ENCODE measurements around the gene PFKL.
A peak's percentile ranks its signal among the peaks of the same experiment; 100 is the strongest.
"Not testable (repeated sequence)": the region's sequence is repeated elsewhere in the genome, so short reads cannot be mapped to it uniquely, and the experiment has no call there.

PFKL gene

DNA sequence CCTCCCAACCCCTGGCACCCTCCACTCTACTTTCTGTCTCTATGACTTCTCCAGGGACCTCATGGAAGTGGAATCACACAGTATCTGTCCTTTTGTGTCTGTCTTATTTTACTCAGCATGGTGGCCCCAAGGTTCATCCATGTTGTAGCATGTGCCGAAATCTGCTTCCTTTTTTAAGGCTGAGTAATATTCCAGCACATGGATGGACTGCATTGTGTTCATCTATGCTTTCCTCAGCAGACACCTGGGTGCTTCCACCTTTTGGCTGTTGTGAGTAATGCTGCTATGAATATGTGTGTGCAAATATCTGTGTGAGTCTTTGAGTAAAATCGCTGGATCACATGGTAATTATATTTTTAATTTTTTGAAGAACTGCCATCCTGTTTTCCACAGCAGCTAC, 1.6 kb upstream of the PFKL start:
- peaks cover 16% of the 10 kb centered on the region; the same call in 1 of the 2 replicates for H3K27me3 ChIP-seq (ENCODE audit: insufficient read depth, low read length)
- no peaks in the 10 kb centered on the region for H3K36me3 ChIP-seq (ENCODE audit: insufficient read depth, low read depth, low read length)
- H3K4me3 ChIP-seq (ENCODE audit: low read length), result no peak overlapping the region
- no peaks in the 10 kb centered on the region for H3K9me3 ChIP-seq (ENCODE audit: insufficient read depth, low read depth, low read length)
- H3K27ac ChIP-seq (ENCODE audit: low read length), result no peak overlapping the region
- H3K9ac ChIP-seq (ENCODE audit: low read depth, low read length), result no peak overlapping the region
- H3K4me1 ChIP-seq (ENCODE audit: insufficient read depth, low read length), result no peaks in the 10 kb centered on the region; the same call in 1 of the 2 replicates

DNA sequence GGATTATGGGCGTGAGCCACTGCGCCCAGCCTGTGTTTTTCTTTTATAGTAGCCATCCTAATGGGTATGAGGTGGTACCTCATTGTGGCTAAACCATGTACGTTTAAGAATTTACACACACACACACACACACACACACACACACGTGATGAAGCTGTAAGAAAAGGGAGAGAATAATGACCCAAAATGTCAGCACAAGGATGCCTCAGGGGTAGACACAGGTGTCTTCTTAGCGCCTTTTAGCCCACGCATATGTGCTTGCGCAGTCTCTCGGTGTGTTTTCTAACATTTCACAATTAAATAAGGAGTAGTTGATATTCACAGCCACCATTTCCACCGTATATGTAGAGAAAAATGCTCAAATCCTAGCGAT, 782 bp upstream of the PFKL start:
- no peaks in the 10 kb centered on the region for H3K36me3 ChIP-seq (ENCODE audit: insufficient read depth, low read depth, low read length)
- no peak overlapping the region for H3K27ac ChIP-seq (ENCODE audit: low read length)
- H3K4me3 ChIP-seq (ENCODE audit: low read length), result peak overlapping the region; percentile 68
- H3K4me1 ChIP-seq (ENCODE audit: insufficient read depth, low read length), result no peaks in the 10 kb centered on the region; the same call in 1 of the 2 replicates
- peaks cover 16% of the 10 kb centered on the region; the same call in 1 of the 2 replicates for H3K27me3 ChIP-seq (ENCODE audit: insufficient read depth, low read length)
- H3K9ac ChIP-seq (ENCODE audit: low read depth, low read length), result peak overlapping the region; percentile 70
- no peaks in the 10 kb centered on the region for H3K9me3 ChIP-seq (ENCODE audit: insufficient read depth, low read depth, low read length)

DNA sequence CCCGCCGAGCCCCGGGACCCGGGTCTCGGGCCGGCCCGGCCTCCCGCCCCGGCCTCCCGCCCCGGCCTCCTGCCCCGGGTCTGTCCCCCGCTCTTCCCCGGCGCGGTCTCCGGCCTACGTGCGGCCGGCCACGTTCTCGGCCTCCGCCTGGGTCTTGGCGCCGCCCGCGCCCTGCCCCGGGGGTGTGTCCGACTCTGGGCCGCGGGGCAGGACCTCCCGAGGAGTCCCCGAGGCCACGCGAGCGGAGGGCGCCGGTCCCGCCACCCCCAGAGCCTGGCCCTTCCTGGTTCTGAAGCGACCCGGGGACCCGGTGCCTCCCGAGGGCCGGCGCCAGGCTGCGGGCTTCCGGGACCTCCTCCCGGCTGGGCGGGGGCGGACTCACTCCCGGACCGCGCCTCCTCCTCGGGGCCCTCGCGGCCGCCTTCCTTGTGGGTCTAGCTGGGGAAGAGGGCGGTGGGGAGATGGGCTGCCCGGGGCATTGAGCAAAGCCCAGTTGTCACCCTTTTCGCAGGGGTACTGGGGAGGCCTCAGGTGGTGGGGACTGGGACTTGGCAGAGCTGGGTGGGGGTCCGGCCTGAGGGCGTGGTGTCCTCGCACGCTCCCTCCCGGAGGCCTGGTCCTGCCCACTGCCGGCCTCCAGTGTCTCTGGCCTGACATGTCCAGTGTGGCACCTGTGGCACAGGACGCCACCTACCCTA, 558 bp downstream of the PFKL start:
- Histone ChIP-seq H3K4me3 (ENCODE audit: low read length) (peak overlapping the region; percentile 61), H3K27ac (ENCODE audit: low read length) (no peak overlapping the region), H3K36me3 (ENCODE audit: insufficient read depth, low read depth, low read length) (no peaks in the 10 kb centered on the region), H3K9ac (ENCODE audit: low read depth, low read length) (peak overlapping the region; percentile 32; the same call in 1 of the 2 replicates), H3K9me3 (ENCODE audit: insufficient read depth, low read depth, low read length) (no peaks in the 10 kb centered on the region), H3K27me3 (ENCODE audit: insufficient read depth, low read length) (peaks cover 16% of the 10 kb centered on the region; the same call in 1 of the 2 replicates), H3K4me1 (ENCODE audit: insufficient read depth, low read length) (no peaks in the 10 kb centered on the region; the same call in 1 of the 2 replicates)

DNA sequence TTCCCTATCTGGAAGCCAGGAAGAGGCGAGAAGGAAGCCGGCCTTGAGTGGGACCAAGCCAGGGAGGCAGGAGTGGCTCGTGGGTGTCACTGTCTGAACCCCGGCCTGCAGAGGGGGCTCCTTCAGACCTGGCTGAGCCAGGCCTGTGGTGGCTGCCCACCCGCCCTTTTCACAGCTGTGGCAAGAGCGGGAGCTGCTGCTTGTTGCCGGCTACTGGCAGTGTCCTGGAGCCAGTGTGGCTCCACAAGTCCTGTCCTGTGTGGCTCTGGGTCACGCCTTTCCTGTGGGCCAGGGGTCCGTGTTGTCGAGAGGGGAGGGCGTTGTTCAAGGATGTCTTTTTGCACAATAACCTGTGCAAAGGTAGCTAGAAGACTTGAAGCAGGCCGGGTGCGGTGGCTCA, 1.3 kb downstream of the PFKL start:
- Histone ChIP-seq H3K36me3 (ENCODE audit: insufficient read depth, low read depth, low read length) (no peaks in the 10 kb centered on the region), H3K9ac (ENCODE audit: low read depth, low read length) (peak overlapping the region; percentile 32; the same call in 1 of the 2 replicates), H3K4me3 (ENCODE audit: low read length) (peak overlapping the region; percentile 61), H3K9me3 (ENCODE audit: insufficient read depth, low read depth, low read length) (no peaks in the 10 kb centered on the region), H3K4me1 (ENCODE audit: insufficient read depth, low read length) (no peaks in the 10 kb centered on the region; the same call in 1 of the 2 replicates), H3K27me3 (ENCODE audit: insufficient read depth, low read length) (peaks cover 16% of the 10 kb centered on the region; the same call in 1 of the 2 replicates), H3K27ac (ENCODE audit: low read length) (no peak overlapping the region)

DNA sequence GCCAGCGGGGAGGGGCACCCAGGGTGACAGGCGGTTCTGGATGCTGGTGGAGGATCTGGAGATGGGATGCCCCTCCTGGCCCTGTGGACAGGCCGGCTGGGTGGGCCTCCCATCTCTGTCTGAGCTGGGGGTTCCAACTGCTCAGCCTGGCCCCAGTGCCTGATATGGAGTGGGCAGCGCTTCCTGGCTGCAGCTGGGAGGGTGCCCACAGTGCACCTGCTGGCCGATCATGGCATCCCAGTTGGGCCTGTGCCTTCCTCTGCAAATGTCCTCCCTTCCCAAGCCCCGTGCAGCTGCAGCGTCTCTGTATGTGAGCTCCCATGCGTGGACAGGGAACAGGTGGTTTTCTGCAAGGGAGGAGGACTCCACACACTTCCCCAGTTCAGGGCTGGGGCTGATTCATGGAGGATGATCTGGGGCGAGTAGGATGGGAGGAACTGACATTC, 2.1 kb downstream of the PFKL start:
- no peaks in the 10 kb centered on the region for H3K9me3 ChIP-seq (ENCODE audit: insufficient read depth, low read depth, low read length)
- H3K27ac ChIP-seq (ENCODE audit: low read length), result no peak overlapping the region
- no peak overlapping the region for H3K4me3 ChIP-seq (ENCODE audit: low read length)
- no peak overlapping the region for H3K9ac ChIP-seq (ENCODE audit: low read depth, low read length)
- peaks cover 16% of the 10 kb centered on the region; the same call in 1 of the 2 replicates for H3K27me3 ChIP-seq (ENCODE audit: insufficient read depth, low read length)
- no peaks in the 10 kb centered on the region for H3K36me3 ChIP-seq (ENCODE audit: insufficient read depth, low read depth, low read length)
- H3K4me1 ChIP-seq (ENCODE audit: insufficient read depth, low read length), result no peaks in the 10 kb centered on the region; the same call in 1 of the 2 replicates

DNA sequence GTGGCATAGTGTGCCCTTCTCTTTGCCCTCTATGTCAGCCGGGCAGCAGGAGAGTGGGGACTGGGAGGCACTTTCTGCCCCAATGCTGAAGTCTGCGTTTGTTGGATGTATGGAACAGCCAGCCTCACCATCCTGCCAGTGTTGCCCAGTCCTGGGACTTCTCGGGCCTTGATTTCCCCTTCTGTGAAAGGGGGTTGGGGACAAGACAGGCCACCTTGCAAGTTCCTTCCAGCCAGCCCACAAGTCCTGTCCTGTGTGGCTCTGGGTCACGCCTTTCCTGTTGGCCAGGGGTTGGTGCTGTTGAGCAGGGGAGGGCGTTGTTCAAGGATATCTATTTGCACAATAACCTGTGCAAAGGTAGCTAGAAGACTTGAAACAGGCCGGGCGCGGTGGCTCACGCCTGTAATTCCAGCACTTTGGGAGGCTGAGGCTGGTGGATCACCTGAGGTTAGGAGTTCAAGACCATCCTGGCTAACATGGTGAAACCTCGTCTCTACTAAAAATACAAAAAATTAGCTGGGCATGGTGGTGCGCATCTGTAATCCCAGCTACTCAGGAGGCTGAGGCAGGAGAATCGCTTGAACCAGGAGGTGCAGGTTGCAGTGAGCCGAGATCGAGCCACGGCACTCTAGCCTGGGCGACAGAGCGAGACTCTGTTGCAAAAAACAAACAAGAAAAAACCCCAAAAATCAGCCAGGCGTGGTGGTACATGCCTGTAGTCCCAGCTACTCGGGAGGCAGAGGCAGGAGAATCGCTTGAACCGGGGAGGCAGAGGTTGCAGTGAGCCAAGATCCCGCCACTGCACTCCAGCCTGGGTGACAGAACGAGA, 2.9 kb downstream of the PFKL start:
- H3K4me1 ChIP-seq (ENCODE audit: insufficient read depth, low read length); H3K36me3 ChIP-seq (ENCODE audit: insufficient read depth, low read depth, low read length); H3K4me3 ChIP-seq (ENCODE audit: low read length); H3K27ac ChIP-seq (ENCODE audit: low read length); H3K9me3 ChIP-seq (ENCODE audit: insufficient read depth, low read depth, low read length); H3K9ac ChIP-seq (ENCODE audit: low read depth, low read length): not testable (repeated sequence)
- H3K27me3 ChIP-seq (ENCODE audit: insufficient read depth, low read length), result peaks cover 16% of the 10 kb centered on the region; the same call in 1 of the 2 replicates

DNA sequence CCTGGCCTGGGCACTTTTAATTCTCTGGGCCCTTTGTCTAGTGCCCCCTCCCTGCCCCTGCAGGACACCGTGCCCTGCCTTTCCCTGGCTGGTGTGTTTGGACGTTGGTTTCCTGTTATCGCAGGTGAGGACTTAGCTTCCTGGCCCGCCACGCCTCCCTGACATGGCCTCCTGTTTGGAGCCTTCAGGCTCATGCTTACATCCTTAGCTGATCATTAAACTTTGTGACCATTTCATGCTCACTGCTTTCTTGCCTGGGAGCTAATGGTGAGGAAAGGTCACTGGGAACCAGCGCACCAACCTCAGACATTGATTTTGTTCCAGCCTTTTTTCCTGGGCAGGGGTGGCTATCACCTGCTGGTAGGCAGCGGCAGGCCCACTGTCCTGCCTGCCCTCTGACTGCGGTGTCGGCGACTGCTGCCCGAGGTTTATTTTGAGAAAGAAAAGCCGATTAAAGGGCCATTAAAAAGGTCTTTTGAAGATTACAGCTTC, 3.7 kb downstream of the PFKL start:
- no peak overlapping the region for H3K27ac ChIP-seq (ENCODE audit: low read length)
- H3K9ac ChIP-seq (ENCODE audit: low read depth, low read length), result no peak overlapping the region
- H3K4me1 ChIP-seq (ENCODE audit: insufficient read depth, low read length), result no peaks in the 10 kb centered on the region; the same call in 1 of the 2 replicates
- no peaks in the 10 kb centered on the region for H3K36me3 ChIP-seq (ENCODE audit: insufficient read depth, low read depth, low read length)
- H3K4me3 ChIP-seq (ENCODE audit: low read length), result no peak overlapping the region
- no peaks in the 10 kb centered on the region for H3K9me3 ChIP-seq (ENCODE audit: insufficient read depth, low read depth, low read length)
- peaks cover 9% of the 10 kb centered on the region; the same call in 1 of the 2 replicates for H3K27me3 ChIP-seq (ENCODE audit: insufficient read depth, low read length)

DNA sequence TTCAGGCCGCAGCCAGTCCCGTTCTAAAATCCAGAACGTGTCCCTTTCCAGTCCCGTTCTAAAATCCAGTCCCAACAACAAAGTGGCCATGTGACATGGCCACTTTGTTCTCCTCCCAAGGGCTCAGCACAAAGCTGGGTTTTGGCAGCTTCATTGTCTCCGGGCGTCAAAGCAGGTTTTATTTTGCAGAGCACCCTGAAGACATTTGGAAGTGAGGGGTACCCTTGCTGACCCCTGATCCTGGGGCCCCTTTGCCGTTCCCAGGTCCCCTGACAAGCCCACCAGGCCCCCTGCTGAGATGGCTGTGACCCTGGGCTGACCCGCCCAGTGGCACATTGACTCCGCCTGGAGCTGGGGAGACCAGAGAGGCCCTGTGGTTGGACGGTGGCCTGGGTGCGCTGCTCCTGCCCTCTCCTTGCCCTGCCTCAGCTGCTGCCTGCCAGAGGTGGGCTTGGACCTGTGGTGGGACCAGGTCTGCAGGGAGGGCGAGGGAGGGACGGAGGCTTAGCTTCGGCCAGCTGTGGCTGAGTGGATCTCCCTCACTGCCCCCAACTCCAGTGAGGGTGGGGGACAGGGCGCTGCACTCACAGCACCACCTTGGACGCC, 4.3 kb downstream of the PFKL start:
- Histone ChIP-seq H3K9ac (ENCODE audit: low read depth, low read length) (no peak overlapping the region), H3K36me3 (ENCODE audit: insufficient read depth, low read depth, low read length) (no peaks in the 10 kb centered on the region), H3K9me3 (ENCODE audit: insufficient read depth, low read depth, low read length) (no peaks in the 10 kb centered on the region), H3K27me3 (ENCODE audit: insufficient read depth, low read length) (peaks cover 3% of the 10 kb centered on the region; the same call in 1 of the 2 replicates), H3K4me1 (ENCODE audit: insufficient read depth, low read length) (no peaks in the 10 kb centered on the region; the same call in 1 of the 2 replicates), H3K4me3 (ENCODE audit: low read length) (no peak overlapping the region), H3K27ac (ENCODE audit: low read length) (no peak overlapping the region)

DNA sequence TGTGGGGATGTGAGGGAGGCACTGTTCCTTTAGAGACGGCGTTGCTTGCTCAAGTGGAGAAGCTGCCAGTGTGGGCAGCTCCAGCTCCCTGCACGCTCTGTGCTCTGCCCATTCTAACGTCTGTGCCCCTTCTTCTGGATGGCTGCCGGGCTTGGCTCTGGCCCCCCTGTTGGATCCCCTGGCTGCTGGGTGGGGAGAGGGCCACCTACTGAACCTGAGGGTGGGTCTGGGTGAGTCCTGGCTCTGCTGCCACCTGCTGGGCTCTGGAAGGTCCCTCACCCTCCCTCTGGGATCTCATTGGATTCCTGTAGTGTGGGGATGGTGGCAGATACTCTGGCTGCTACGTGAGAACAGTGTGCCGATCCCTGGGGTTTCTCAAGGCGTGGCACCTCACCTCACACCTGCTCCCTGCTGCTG, 5.0 kb downstream of the PFKL start:
- Histone ChIP-seq H3K4me3 (ENCODE audit: low read length) (no peak overlapping the region), H3K36me3 (ENCODE audit: insufficient read depth, low read depth, low read length) (no peaks in the 10 kb centered on the region), H3K9me3 (ENCODE audit: insufficient read depth, low read depth, low read length) (no peaks in the 10 kb centered on the region), H3K9ac (ENCODE audit: low read depth, low read length) (no peak overlapping the region), H3K27me3 (ENCODE audit: insufficient read depth, low read length) (no peaks in the 10 kb centered on the region), H3K4me1 (ENCODE audit: insufficient read depth, low read length) (no peaks in the 10 kb centered on the region; the same call in 1 of the 2 replicates), H3K27ac (ENCODE audit: low read length) (no peak overlapping the region)

DNA sequence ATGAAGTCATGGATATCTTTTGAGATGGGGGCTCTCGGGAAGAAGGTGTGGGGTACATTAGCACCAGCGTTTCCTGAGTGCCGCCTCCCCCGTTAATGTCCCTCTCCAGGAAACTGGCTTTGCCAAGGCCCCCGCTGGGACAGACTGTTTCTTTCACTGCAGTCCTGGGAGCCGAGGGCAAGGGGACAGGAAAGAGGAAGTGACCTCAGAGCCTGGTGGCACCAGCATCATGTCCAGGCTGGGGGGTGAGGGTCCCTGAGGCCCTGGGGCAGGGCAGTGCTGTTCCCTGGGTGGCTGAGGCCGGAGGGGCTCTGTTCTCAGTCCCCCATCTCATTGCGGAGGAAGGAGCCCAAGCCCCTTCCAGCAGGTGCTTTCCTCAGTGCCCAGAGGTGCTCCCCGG, 5.8 kb downstream of the PFKL start:
- Histone ChIP-seq H3K4me3 (ENCODE audit: low read length) (no peak overlapping the region), H3K4me1 (ENCODE audit: insufficient read depth, low read length) (no peaks in the 10 kb centered on the region; the same call in 1 of the 2 replicates), H3K27ac (ENCODE audit: low read length) (no peak overlapping the region), H3K27me3 (ENCODE audit: insufficient read depth, low read length) (no peaks in the 10 kb centered on the region), H3K9ac (ENCODE audit: low read depth, low read length) (no peak overlapping the region), H3K36me3 (ENCODE audit: insufficient read depth, low read depth, low read length) (peaks cover 2% of the 10 kb centered on the region; the same call in 1 of the 2 replicates), H3K9me3 (ENCODE audit: insufficient read depth, low read depth, low read length) (no peaks in the 10 kb centered on the region)

DNA sequence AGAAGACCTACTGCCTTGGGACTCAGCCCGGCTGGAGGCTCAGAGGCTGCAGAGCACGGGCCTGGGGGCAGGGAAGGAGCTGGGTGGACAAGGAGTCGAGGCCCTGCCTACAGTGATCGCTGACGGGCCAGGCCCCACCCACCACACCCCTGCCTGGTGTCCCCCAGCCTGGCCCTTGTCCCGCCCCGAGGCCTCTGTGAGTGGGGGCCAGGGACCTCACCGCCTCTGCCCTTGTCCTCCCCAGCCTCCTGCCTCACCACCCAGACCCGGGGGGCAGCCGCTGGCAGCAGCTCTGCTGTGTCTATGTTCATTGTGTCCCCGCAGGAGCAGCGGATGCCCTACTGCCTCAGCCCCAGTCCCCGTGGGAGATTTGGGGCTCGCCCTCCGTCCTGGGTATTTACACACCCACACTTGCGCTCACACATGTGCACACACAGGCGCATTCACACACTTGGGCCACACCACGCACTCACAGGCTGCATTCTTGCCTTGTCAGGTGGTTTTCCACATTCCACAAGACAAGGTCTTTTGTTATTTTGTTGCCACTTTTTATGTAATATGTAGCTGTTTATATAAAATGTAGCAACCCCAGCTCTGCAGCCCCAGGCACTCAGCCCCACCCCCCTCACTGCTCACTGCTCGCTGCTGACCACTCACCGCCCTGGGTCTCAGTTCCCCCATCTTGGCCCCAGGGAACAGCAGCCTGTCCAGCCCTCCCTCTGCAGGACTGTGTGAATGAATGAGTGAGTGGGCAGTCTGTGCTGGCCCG, 7.3 kb downstream of the PFKL start:
- Histone ChIP-seq H3K9me3 (ENCODE audit: insufficient read depth, low read depth, low read length) (no peaks in the 10 kb centered on the region), H3K4me1 (ENCODE audit: insufficient read depth, low read length) (no peaks in the 10 kb centered on the region), H3K9ac (ENCODE audit: low read depth, low read length) (no peak overlapping the region), H3K27me3 (ENCODE audit: insufficient read depth, low read length) (no peaks in the 10 kb centered on the region), H3K36me3 (ENCODE audit: insufficient read depth, low read depth, low read length) (peaks cover 16% of the 10 kb centered on the region), H3K4me3 (ENCODE audit: low read length) (no peak overlapping the region), H3K27ac (ENCODE audit: low read length) (no peak overlapping the region)

Data from iPS-20b (cell line).